CD4-positive, alpha-beta T cell treated with Interleukin-12 subunit alpha and Interleukin-12 subunit beta, for 1 hour (primary cell): ENCODE data around the gene SSC5D.

Experiments
- DNase-seq: peaks from one replicate; pipeline ENCODE4 v3.0.0-alpha.2; 2020

The SSC5D gene

GRCh38 chr19:55455576-55456235 lies 32.5 kb upstream of the SSC5D start:
- DNase-seq = no peak

- no peak for DNase-seq
These were observed 31.9 kb upstream of the SSC5D start for GRCh38 chr19:55456347-55456746.

DNA sequence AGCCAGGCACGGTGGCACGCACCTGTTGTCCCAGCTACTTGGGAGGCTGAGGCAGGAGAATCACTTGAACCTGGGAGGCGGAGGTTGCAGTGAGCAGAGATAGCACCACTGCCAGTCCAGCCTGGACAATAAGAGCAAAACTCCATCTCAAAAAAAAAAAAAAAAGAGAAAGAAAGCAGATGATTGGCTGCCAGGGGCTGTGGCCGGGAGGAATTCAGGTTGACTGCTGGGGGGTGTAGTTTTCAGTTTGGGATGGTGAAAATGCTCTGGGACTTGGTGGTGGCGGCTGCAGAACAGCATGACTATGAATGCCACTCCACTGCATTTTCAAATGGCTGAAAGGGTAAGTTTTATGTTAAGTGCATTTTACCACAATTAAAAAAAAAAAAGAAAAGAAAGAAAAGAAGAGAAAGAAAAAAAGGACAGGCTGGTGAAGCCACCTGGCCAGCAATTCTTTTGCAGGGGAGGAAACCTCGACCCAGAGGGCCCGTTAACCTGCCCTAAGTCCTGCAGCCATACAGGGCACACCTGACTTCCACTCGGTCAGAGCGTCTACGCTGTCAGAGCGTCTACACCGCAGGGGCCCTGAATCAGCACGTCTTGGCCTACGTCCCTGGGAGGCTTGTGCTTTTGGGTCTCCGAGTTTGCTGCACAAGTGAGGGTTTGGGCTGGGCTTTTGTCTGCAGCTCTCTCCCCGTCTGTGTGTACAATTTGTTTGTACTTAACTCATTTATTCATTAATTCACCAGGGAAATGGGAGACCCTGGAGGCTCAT lies 30.4 kb upstream of the SSC5D start:
- DNase-seq = no peak

DNA sequence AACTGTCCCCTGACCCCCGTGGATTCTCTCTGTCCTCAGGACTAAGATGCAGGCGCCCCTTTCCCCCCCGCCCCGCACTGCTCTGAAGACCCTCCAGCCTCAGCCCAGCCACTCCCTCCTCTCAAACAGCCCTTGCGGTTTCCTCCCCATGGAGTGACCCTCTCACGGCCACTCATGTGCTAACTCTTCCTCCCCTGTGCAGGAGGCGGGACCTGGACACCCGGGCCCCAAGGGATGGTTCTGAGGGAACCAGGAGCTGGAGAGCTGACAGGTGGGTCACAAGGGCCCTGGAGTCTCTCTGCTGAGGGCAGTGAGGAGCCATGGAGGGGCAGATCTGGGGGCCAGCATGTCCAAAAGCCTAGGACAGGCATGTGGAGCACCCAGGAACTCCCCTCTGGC lies 28.7 kb upstream of the SSC5D start:
- no peak for DNase-seq

DNA sequence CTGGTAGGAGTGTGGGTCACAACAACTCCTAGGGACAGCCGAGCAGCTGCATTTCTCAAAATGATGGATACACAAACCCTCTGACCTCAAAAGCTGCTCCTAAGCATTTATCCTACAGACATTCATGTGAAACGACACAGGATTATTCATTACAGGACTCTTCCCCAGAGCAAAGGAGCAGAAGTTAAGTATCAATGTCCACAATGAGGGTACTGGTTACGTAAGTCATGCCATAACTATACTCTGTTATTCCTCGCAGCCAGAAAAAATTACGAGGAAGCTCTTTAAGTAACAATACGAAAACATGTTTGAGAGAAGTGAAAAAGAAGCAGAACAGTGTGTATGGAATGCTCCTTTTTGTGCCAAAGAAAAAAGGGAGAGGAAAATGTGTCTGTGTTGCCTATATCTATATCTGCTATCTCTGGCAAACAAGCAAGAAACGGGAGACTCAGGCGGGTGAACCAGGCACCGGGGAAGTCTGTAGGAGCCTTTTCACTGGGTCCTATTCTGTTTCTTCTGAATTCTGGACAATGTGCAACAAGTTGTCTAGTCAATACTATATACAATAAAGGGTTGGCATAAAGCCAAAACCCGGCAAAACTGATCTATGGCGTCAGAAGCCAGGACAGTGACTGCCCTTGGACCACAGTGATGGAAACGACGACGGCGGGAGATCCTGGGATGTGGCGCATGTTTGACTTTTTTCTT lies 28.1 kb upstream of the SSC5D start:
- no peak for DNase-seq

GRCh38 chr19:55460670-55461258 lies 27.5 kb upstream of the SSC5D start:
- peak; percentile 34 for DNase-seq

DNA sequence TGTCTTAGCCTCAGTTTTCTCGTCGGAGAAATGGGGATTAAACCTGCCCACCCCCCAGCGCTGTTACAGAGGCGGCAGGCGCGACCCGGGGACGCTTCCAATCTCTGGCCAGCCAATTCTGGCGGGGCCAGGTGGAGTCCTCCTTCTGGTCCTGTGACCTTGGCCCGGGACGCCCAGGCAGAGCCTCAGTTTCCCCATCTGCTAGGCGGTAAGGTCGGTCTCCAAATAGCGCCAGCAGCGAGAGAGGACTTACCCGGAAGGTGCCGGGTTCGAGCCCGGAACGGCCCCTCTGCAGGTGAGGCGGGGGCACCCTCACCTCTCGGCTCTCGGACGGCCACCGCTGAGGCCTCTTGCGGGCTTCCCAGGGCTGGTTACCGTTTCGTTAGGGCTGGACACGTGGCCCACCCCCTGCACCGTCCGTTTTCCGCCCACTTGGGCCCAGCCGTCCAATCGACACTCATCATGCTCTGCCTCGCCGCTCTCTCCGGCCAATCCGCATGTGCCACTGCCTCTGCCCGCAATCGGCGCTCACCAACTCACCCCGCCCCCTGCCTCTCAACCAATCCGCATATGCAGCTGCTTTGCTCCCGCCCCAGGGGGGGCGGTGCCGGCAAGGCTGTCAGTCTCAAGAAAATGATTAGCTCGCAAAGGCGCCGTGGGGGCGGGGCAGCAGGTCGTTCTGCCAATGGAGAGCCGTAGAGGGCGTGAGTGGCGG lies 26.8 kb upstream of the SSC5D start, which contains the start of gene ISOC2:
ISOC2 (minus strand) TSS at position 384 of the 715 bp plus-strand sequence. CDS start 5,156 bp downstream, outside the sequence.
- peak; percentile 100 for DNase-seq

DNA sequence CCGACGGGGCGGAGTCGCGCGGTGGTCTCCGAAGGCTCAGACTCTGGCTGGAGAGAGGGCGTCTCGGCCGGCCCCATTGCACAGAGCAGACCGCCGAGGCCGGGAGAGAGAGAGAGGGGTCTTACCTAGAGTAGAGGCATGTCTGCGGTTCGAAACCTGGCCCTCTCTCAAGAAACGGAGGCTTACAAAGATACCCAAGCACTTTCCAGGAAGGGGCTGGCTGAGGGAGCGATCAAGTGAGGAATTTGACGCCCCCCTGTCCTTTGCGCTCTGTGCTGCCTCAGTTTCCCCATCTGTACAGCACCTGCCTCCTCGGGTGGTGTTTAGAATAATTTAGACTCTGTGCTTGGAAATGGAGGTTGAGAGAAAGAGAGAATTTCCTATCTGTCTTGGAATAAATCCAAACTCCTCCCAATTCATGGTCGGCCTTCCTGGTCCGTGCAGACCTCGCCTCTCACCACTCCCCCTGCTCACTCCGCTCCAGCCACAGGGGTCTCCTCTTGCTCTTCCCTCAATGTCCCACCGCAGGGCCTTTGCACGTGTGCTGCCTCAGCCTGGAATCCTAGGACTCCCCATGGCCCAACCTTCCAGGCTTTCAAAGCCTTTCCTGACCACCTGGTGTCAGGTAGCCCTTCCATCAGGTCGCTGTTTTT lies 26.1 kb upstream of the SSC5D start:
- no peak for DNase-seq

GRCh38 chr19:55462722-55463121 lies 25.5 kb upstream of the SSC5D start:
- DNase-seq = no peak

DNA sequence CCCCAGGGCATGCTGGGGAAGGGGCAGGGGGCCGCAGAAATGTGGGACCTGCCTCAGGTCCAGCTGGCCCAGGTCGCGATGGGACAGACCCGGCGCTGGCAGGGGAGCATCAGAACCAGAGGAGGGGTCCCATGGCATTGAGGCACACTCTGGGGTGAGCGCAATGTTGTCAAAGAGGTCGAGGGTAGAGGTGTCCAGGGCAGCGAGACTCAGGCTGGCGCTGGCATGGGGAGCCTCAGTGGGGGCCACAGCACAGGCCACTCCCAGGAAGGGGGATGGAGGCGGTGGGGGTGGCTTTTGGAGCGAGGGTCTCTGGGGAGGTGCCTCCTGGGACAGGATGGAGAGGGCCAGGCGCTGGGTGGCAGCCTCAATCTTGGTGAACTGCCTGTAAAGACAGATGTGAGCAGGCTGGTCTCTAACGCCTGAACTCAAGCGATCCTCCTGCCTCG lies 24.6 kb upstream of the SSC5D start:
- DNase-seq = no peak

- no peak for DNase-seq
These were observed 24.1 kb upstream of the SSC5D start for GRCh38 chr19:55464039-55464661.

DNA sequence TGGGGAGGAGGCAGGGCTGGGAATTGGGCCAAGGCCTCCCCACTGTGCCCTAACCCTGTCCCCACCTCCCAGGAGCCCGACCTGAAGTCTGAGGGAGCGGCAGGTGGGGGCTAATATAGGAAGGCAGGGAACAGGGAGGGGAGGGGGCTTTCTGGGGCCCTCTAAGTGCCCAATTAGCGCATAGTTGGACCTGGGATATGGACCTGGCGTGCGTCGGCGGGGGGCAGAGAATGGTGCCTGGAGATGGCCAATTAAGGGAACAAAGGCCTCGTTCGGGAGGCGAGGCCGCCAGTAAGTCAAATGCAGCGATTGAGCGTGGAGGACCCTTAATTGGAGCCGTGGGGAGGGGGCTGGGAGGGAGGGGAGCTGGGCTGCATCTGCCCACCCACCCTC lies 23.6 kb upstream of the SSC5D start, which contains the start of gene C19orf85:
C19orf85 (minus strand) TSS at position 90 of the 393 bp plus-strand sequence. CDS start 197 bp downstream, outside the sequence.
- DNase-seq = no peak

GRCh38 chr19:55465460-55466240 lies 22.6 kb upstream of the SSC5D start:
- DNase-seq = no peak

- DNase-seq = no peak
These were observed 22.0 kb upstream of the SSC5D start for GRCh38 chr19:55466241-55466614.

- peak; percentile 71 for DNase-seq
These were observed 20.8 kb upstream of the SSC5D start for GRCh38 chr19:55467236-55468053.

GRCh38 chr19:55468054-55468393 lies 20.2 kb upstream of the SSC5D start:
- DNase-seq = no peak

GRCh38 chr19:55471266-55471665 lies 17.0 kb upstream of the SSC5D start:
- DNase-seq = no peak

GRCh38 chr19:55472463-55472862 lies 15.8 kb upstream of the SSC5D start:
- no peak for DNase-seq

- no peak for DNase-seq
These were observed 14.8 kb upstream of the SSC5D start for GRCh38 chr19:55473225-55474012.
